Mammary epithelial cell (primary cell): ENCODE results near the gene TNRC6C.

Experiments
- EZH2 ChIP-seq: IDR thresholded peaks from 2 replicates; pipeline ENCODE4 v1.6.1; 2012; ENCODE audit warnings: low read length, inconsistent platforms, borderline replicate concordance
- TF ChIP-seq, protein P1 (sequence below), 2 donors: IDR thresholded peaks in 1 of 2; conservative IDR thresholded peaks in 1 of 2; 2 replicates each; pipeline ENCODE4 v1.5.1; 2011 to 2012; ENCODE audit warnings: inconsistent platforms in 2 of 2, low read length in 2 of 2, mild to moderate bottlenecking in 2 of 2, control low read depth in 1 of 2, low read depth in 1 of 2; ENCODE audit not compliant: insufficient read depth in 1 of 2; ENCODE audit errors: extremely low read depth in 1 of 2

DNA sequence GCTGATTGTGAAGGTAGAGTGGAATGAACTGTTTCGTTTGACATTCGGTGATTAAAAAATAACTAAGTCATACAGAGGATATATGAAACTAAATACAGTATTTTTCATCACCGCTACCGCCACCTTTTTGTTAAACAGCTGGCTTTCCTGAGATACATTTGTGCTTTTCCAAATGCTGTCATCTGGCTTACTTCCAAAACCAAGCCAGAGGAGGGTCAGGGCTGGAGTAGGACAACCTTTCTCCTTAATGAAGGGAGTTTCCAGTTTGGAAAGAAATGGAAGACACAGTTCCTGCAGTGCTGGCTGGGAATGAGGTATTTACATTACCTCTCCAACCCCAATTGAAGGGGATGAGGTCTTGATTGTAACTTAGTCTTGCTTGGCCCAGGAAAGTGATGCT, 3.2 kb downstream of the TNRC6C start:
- TF ChIP-seq, protein P1, sequence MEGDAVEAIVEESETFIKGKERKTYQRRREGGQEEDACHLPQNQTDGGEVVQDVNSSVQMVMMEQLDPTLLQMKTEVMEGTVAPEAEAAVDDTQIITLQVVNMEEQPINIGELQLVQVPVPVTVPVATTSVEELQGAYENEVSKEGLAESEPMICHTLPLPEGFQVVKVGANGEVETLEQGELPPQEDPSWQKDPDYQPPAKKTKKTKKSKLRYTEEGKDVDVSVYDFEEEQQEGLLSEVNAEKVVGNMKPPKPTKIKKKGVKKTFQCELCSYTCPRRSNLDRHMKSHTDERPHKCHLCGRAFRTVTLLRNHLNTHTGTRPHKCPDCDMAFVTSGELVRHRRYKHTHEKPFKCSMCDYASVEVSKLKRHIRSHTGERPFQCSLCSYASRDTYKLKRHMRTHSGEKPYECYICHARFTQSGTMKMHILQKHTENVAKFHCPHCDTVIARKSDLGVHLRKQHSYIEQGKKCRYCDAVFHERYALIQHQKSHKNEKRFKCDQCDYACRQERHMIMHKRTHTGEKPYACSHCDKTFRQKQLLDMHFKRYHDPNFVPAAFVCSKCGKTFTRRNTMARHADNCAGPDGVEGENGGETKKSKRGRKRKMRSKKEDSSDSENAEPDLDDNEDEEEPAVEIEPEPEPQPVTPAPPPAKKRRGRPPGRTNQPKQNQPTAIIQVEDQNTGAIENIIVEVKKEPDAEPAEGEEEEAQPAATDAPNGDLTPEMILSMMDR (conservative IDR thresholded peaks at IDR 0.05 in 1 of 2, IDR thresholded peaks at IDR 0.05 in 1 of 2; ENCODE audit: extremely low read depth in 1 of 2, insufficient read depth in 1 of 2, low read depth in 1 of 2, low read length in 2 of 2), result no peak
- TF ChIP-seq EZH2, result no peak
